CD4-positive, alpha-beta T cell (primary cell): ENCODE measurements around the gene HSPB2. TPM values are rescaled to one million over a fixed set of nuclear protein-coding genes. Genes with fewer than 3 reads are reported as not detected.

Experiments used
- ATAC-seq: fragments of 200-7000 bp; cut with Tn5 transposase; one replicate; pipeline ENCODE4 v1.10.0; 2022; ENCODE audit warnings: mild to moderate bottlenecking; ENCODE audit not compliant: poor library complexity
- CTCF ChIA-PET: fragments of 350-600 bp; sonication (Branson Sonifier 250); formaldehyde crosslinking; loops from one replicate; lab custom pipeline; 2021; ENCODE audit warnings: antibody characterized with exemption, inconsistent platforms; lab: Charles Lee
- POLR2A ChIA-PET: fragments of 350-600 bp; sonication (Branson Sonifier 250); formaldehyde crosslinking; loops from one replicate; lab custom pipeline; 2021; ENCODE audit warnings: antibody characterized with exemption, inconsistent platforms; lab: Charles Lee
- DNase-seq, 14 experiments: peaks; one replicate each; pipeline ENCODE4 v3.0.0-alpha.2; 2013 to 2020; ENCODE audit warnings: mixed read lengths in 2 of 14
- H3K27ac ChIP-seq, 2 donors: one replicate each; pipeline versions ENCODE4 v1.5.1 to v1.7.0; 2013; ENCODE audit warnings: low read length in 2 of 2, low read depth in 1 of 2, mild to moderate bottlenecking in 1 of 2
- H3K27me3 ChIP-seq, 2 experiments: 1 replicate in 1 of 2; 2 replicates in 1 of 2; pipeline versions ENCODE4 v1.6.1 to v1.7.0; 2013; ENCODE audit warnings: low read length in 2 of 2, control low read depth in 1 of 2, mild to moderate bottlenecking in 1 of 2, moderate library complexity in 1 of 2; ENCODE audit not compliant: insufficient read depth in 2 of 2, control insufficient read depth in 1 of 2
- H3K36me3 ChIP-seq: one replicate; pipeline ENCODE4 v1.6.1; 2013; ENCODE audit warnings: low read length, control low read depth; ENCODE audit not compliant: insufficient read depth
- H3K4me1 ChIP-seq: one replicate; pipeline ENCODE4 v1.6.1; 2013; ENCODE audit warnings: low read length, control low read depth; ENCODE audit not compliant: insufficient read depth
- H3K4me3 ChIP-seq: one replicate; pipeline ENCODE4 v1.5.1; 2013; ENCODE audit warnings: mild to moderate bottlenecking, low read length, moderate library complexity
- H3K9me3 ChIP-seq, 2 experiments: 1 replicate in 1 of 2; 2 replicates in 1 of 2; pipeline versions ENCODE4 v1.6.1 to v1.7.0; 2013; ENCODE audit warnings: low read length in 2 of 2, mild to moderate bottlenecking in 2 of 2, control low read depth in 1 of 2, moderate library complexity in 1 of 2; ENCODE audit not compliant: control insufficient read depth in 1 of 2, insufficient read depth in 1 of 2
- H3K27ac Mint-ChIP-seq: one replicate; pipeline ENCODE4 v1.8.0; 2020; ENCODE audit warnings: mixed read lengths
- H3K27me3 Mint-ChIP-seq: one replicate; pipeline ENCODE4 v1.8.0; 2021; ENCODE audit warnings: mixed read lengths
- H3K36me3 Mint-ChIP-seq: one replicate; pipeline ENCODE4 v1.8.0; 2021; ENCODE audit warnings: low read depth, mixed read lengths
- H3K4me1 Mint-ChIP-seq: one replicate; pipeline ENCODE4 v1.8.0; 2021; ENCODE audit warnings: low read depth, mixed read lengths
- H3K4me3 Mint-ChIP-seq: one replicate; pipeline ENCODE4 v1.8.0; 2020; ENCODE audit warnings: mild to moderate bottlenecking, mixed read lengths
- H3K9me3 Mint-ChIP-seq: one replicate; pipeline ENCODE4 v1.8.0; 2020; ENCODE audit warnings: mixed read lengths
- intact Hi-C, 2 experiments: fragments of 100-400 bp; cut with DNase I in 1 of 2; cut with micrococcal nuclease in 1 of 2; formaldehyde crosslinking; loops; one replicate each; pipeline versions ENCODE4 v1.15.1 to v1.9.0; 2023 to 2025; cut with DNase I, micrococcal nuclease
- total RNA-seq, 174 experiments: library from RNA in 2 of 174; stranded (reverse) in 2 of 174; gene quantifications; one replicate each; pipeline ENCODE4 v1.2.3 and lab custom pipeline; 2021 to 2026
- TF ChIP-seq, protein P1 (sequence below): fragments of 200-600 bp; IDR thresholded peaks from one replicate; pipeline ENCODE4 v1.8.0; 2022; ENCODE audit warnings: antibody characterized with exemption, mild to moderate bottlenecking

Gene HSPB2
- total RNA-seq, 2 experiments from 2014 or later: not detected

DNA sequence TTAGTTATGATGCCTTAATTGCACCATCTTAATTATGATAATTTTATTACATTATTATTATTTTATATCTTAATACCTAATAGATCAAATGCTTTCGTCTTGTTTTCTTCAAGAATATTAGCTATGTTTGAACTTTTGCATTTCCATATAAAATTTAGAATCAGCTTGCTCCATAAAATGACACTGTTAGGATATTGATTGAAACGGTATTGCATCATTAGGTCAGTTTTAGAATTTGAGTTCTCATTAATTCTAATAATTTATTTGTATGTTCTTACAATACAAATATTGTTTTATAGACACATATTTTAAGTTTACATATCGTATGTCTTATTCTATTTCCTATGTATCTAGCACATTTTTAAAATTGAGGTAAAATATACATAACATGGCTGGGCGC lies 26.5 kb upstream of the HSPB2 start:
- Mint-ChIP-seq H3K4me3 (no peak overlapping the region), H3K27me3 (no peaks in the 10 kb centered on the region), H3K27ac (no peak overlapping the region), H3K4me1 (no peaks in the 10 kb centered on the region), H3K36me3 (peaks cover 16% of the 10 kb centered on the region), H3K9me3 (no peaks in the 10 kb centered on the region)
- H3K27me3 ChIP-seq: no peaks in the 10 kb centered on the region
- ATAC-seq: no peak
- intact Hi-C loops: no loop called here
- POLR2A ChIA-PET: interaction anchor here (1.0 kb wide), 1 partner anchor 40 kb away, joined by 4 read pairs; no protein-coding TSS in a partner anchor
- H3K4me1 ChIP-seq: no peaks in the 10 kb centered on the region
- H3K9me3 ChIP-seq: no peaks in the 10 kb centered on the region
- DNase-seq: no peak
- H3K4me3 ChIP-seq: no peak overlapping the region
- H3K27ac ChIP-seq: no peak overlapping the region
- CTCF ChIA-PET: interaction anchor here (1.5 kb wide), 1 partner anchor 10 kb away, joined by 3 read pairs; no protein-coding TSS in a partner anchor
- TF ChIP-seq, protein P1, sequence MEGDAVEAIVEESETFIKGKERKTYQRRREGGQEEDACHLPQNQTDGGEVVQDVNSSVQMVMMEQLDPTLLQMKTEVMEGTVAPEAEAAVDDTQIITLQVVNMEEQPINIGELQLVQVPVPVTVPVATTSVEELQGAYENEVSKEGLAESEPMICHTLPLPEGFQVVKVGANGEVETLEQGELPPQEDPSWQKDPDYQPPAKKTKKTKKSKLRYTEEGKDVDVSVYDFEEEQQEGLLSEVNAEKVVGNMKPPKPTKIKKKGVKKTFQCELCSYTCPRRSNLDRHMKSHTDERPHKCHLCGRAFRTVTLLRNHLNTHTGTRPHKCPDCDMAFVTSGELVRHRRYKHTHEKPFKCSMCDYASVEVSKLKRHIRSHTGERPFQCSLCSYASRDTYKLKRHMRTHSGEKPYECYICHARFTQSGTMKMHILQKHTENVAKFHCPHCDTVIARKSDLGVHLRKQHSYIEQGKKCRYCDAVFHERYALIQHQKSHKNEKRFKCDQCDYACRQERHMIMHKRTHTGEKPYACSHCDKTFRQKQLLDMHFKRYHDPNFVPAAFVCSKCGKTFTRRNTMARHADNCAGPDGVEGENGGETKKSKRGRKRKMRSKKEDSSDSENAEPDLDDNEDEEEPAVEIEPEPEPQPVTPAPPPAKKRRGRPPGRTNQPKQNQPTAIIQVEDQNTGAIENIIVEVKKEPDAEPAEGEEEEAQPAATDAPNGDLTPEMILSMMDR: no peak
- no peaks in the 10 kb centered on the region for H3K36me3 ChIP-seq

DNA sequence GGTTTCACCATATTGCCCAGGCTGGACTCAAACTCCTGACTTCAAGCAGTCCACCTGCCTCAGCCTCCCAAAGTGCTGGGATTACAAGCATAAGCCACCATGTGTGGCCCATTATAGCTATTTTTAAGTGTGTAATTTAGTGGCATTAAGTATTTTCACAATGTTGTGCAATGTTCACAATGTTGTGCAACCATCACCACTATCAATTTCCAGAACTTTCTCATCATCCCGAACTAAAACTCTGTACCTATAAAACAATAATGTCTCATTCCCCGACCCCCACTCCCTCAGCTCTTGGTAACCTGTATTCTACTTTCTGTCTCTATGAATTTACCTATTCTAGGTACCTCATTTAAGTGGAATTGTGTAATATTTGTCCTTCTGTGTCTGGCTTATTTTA lies 25.7 kb upstream of the HSPB2 start:
- Mint-ChIP-seq H3K27ac (no peak overlapping the region), H3K27me3 (no peaks in the 10 kb centered on the region), H3K4me1 (no peaks in the 10 kb centered on the region), H3K4me3 (no peak overlapping the region), H3K36me3 (peaks cover 16% of the 10 kb centered on the region), H3K9me3 (no peaks in the 10 kb centered on the region)
- Histone ChIP-seq H3K27ac (no peak overlapping the region), H3K27me3 (no peaks in the 10 kb centered on the region), H3K4me1 (no peaks in the 10 kb centered on the region), H3K36me3 (no peaks in the 10 kb centered on the region), H3K4me3 (no peak overlapping the region), H3K9me3 (no peaks in the 10 kb centered on the region)
- TF ChIP-seq, protein P1: no peak
- DNase-seq: no peak
- ChIA-PET POLR2A (no interaction called here), CTCF (no interaction called here)
- no peak for ATAC-seq
- intact Hi-C loops: no loop called here

DNA sequence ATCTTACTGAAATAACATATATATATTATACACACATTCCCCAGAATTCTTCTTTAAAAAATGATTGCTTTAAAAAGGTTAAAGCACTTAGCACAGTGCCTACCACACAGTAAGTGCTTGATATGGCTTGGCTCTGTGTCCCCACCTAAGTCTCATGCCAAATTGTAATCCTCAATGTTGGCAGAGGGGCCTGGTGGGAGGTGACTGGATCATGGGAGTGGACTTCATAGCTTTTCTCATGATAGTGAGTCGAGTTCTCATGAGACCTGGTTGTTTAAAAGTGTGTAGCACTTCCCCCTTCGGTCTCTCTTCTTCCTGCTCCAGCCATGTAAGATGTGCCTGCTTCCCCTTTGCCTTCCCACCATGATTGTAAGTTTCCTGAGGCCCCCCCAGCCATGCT lies 7.1 kb upstream of the HSPB2 start:
- H3K27me3 Mint-ChIP-seq: peaks cover 25% of the 10 kb centered on the region
- no peaks in the 10 kb centered on the region for H3K4me1 Mint-ChIP-seq
- intact Hi-C loops: no loop called here
- Histone ChIP-seq H3K9me3 (no peaks in the 10 kb centered on the region), H3K27ac (no peak overlapping the region), H3K27me3 (peaks cover 0 to 4% of the 10 kb centered on the region in 2 experiments), H3K4me3 (no peak overlapping the region), H3K36me3 (no peaks in the 10 kb centered on the region), H3K4me1 (no peaks in the 10 kb centered on the region)
- TF ChIP-seq, protein P1: no peak
- H3K36me3 Mint-ChIP-seq: peaks cover 4% of the 10 kb centered on the region
- CTCF ChIA-PET: interaction anchor here (0.9 kb wide), 1 partner anchor 16 kb away, joined by 3 read pairs; no protein-coding TSS in a partner anchor
- no peak for ATAC-seq
- H3K9me3 Mint-ChIP-seq: no peaks in the 10 kb centered on the region
- no peak overlapping the region for H3K27ac Mint-ChIP-seq
- POLR2A ChIA-PET: interaction anchor here (1.3 kb wide), 1 partner anchor 21 kb away, joined by 3 read pairs; no protein-coding TSS in a partner anchor
- DNase-seq: no peak
- H3K4me3 Mint-ChIP-seq: no peak overlapping the region
